HG03066 (cell line): ENCODE results near the gene FIG4.
"Not testable (repeated sequence)": the region's sequence is repeated elsewhere in the genome, so short reads cannot be mapped to it uniquely, and the experiment has no call there.

Source experiments
- ATAC-seq: cut with Tn5 transposase; IDR thresholded peaks from one replicate; pipeline ENCODE4 v1.9.1; 2021; ENCODE audit warnings: low read depth; ENCODE audit not compliant: unreplicated experiment

FIG4 gene

GRCh38 chr6:109701774-109702173, 10.7 kb downstream of the FIG4 start:
- no peak for ATAC-seq

DNA sequence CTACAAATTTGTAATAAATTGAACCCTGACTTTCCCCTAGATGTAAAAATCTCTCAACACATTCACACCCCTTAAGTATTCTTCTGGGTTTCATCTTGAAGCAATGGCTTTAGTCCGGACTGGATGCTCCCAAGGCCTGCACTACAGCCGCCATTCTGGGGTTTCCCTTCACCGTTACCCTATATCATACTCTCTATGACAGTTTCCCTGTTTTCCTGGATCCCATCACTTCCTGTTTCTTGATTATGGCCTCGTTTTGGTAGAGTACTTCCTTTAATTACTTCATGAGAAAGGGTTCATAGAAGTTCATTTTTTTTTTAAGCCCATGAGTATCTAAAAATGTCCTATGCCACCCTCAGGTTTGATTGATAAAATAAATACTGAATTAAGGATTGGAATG, 11.7 kb downstream of the FIG4 start:
- ATAC-seq, result no peak

- peak; percentile 91 for ATAC-seq
Measured at GRCh38 chr6:109705258-109705657, 14.2 kb downstream of the FIG4 start.

GRCh38 chr6:109706513-109706912, 15.4 kb downstream of the FIG4 start:
- no peak for ATAC-seq

DNA sequence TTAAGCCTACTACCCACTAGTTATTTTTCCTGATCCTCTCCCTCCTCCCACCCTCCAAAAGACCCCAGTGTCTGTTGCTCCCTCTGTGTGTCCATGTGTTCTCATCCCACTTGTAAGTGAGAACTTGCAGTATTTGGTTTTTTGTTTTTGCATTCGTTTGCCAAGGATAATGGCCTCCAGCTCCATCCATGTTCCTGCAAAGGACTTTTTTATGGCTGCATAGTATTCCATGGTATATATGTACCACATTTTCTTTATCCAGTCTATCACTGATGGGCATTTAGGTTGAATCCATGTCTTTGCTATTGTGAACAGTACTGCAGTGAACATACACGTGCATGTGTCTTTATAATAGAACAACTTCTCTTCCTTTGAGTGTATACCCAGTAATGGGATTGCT, 17.0 kb downstream of the FIG4 start:
- not testable (repeated sequence) for ATAC-seq

- ATAC-seq, result no peak
Measured at GRCh38 chr6:109713097-109713496, 22.0 kb downstream of the FIG4 start.

DNA sequence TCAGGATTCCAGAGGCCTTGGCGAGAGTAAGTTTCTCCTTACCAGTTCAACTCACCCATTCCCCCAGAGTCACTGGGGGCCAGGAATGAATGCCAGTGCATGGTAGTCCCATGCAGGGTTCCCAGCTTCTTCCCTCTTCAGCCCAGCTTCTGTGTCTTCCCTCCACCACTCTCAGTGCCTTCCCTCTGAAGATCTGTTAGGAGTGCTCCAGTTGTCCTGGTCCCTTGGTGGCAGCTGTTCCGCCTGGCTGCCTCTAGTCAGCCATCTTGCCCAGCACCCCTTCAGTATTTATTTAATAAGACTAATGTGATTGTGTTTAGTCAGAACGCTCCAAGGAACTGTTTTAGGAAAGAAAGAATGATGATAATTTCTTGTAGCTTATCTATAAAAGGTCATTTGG, 23.1 kb downstream of the FIG4 start:
- ATAC-seq, result no peak

- no peak for ATAC-seq
Measured at GRCh38 chr6:109714611-109715010, 23.5 kb downstream of the FIG4 start.

DNA sequence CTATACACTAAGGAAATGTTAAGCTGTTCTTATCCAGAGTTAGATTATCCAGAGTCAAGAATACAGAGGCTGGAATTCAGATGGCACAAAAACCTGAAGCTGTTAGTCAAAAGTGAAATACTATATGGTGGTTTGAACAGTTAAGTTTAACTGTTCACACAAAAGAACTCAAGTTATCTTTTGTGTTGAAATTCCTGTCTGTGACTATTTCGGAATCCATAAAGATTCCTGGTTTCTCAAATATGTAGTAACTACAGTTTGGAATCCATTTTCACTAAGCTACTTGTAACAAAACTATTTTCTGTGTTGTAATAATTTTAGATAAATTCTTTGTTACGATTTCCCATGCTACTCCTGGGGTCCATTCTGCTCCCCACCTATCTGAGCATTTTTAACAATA, 24.5 kb downstream of the FIG4 start:
- no peak for ATAC-seq

GRCh38 chr6:109717971-109718370, 26.9 kb downstream of the FIG4 start:
- ATAC-seq, result no peak

- no peak for ATAC-seq
Measured at GRCh38 chr6:109718991-109719390, 27.9 kb downstream of the FIG4 start.

GRCh38 chr6:109720311-109720710, 29.2 kb downstream of the FIG4 start:
- no peak for ATAC-seq

GRCh38 chr6:109722011-109722410, 30.9 kb downstream of the FIG4 start:
- ATAC-seq, result no peak

DNA sequence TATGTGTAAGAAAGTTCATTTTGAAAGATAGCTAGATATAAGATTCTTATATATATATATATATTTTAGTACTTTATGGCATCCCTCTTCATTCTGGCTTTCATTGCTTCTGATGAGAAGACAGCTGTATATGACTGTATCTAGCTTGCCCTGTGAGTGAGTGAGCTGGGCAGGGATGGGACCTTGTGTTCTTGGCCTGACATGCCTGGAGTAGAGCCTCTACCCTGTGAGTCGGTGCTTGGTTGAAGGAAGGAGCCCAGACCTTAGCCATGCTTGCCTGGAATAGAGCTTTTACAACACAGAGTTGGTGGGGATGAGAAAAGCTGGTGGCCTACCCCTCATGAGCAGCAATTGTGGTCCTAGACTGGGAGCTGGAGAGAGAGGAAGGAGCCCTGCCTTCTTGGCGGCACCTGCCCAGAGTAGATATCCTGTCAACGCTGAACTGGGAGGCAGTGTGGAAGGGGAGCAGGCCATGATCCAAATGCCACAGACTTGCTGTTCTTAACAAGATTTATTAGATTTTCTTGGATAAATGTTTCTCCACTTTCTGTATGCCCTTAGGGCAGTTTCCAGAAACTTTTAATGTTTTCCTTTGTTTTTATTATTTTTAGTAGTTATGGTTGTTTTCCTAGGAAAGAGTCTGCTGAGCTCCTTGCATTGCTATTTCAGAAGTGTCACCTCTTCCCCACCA, 31.6 kb downstream of the FIG4 start:
- no peak for ATAC-seq

DNA sequence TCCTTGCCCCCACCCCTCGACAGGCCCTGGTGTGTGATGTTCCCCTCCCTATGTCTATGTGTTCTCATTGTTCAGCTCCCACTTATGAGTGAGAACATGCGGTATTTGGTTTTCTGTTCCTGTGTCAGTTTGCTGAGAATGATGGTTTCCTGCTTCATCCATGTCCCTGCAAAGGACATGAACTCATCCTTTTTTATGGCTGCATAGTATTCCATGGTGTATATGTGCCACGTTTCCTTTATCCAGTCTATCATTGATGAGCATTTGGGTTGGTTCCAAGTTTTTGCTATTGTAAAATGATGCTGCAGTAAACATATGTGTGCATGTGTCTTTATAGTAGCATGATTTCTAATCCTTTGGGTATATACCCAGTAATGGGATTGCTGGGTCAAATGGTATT, 34.2 kb downstream of the FIG4 start:
- not testable (repeated sequence) for ATAC-seq

DNA sequence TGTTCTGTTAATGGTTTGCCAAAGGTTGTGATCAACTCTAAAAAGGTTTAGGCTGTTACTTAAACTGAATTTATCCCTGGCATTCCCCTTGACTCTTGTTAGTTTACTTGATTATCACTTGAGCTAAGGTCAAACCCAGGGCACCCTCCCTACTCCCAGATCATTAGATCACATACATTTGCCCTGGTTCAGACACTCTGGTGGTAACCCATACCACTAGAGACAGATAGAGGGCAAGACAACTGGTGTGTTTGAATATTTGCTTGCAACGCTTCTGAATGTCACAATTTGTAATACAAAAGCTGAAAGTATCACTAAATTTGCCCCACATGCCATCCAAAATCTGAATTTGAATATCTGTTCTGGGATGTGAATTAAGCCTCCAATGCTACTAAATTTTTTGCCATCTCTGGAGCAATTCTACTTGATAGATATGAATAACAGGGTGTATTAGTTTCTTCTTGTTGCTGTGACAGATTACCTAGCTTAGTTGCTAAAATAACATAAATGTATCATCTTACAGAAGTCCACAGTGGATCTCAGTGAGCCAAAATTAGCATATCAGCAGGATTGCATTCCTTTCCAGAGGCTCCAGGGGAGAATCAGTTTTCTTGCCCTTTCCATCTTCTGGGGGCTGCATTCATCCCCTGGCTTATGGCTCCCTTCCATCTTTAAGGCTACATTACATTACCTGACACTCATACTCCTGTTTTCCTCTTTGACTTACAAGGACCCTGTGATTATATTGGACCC, 45.4 kb downstream of the FIG4 start:
- ATAC-seq, result no peak

DNA sequence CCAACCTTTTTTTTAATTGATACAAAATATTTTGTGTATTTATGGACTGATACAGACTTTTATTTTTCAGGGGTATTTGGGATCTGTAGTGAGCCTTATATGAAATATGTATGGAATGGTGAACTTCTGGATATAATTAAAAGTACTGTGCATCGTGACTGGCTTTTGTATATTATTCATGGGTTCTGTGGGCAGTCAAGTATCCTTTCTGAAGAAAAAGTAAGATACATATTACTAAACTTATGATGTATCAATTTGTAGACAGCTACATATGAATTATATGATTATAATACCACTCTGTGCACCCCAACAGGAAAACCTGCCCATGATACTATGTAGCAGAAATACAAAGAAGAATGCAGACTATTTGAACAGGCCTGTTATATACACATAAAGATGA, 47.2 kb downstream of the FIG4 start:
- no peak for ATAC-seq

- no peak for ATAC-seq
Measured at GRCh38 chr6:109738667-109739066, 47.6 kb downstream of the FIG4 start.

- ATAC-seq, result no peak
Measured at GRCh38 chr6:109739686-109740085, 48.6 kb downstream of the FIG4 start.

DNA sequence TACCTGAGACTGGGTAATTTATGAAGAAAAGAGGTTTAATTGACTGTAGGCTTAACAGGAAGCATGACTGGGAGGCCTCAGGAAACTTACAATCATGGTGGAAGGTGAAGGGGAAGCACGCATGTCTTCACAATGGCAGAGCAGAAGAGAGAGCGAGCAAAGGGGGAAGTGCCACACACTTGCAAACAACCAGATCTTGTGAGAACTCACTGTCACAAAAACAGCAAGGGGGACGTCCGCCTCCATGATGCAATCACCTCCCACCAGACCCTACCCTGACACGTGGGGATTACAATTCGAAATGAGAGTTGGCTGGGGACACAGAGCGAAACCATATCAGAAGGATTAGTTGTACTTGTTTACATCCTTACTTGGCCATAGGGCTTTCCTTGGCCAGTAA, 49.7 kb downstream of the FIG4 start:
- no peak for ATAC-seq

- ATAC-seq, result no peak
Measured at GRCh38 chr6:109743739-109744138, 52.6 kb downstream of the FIG4 start.

DNA sequence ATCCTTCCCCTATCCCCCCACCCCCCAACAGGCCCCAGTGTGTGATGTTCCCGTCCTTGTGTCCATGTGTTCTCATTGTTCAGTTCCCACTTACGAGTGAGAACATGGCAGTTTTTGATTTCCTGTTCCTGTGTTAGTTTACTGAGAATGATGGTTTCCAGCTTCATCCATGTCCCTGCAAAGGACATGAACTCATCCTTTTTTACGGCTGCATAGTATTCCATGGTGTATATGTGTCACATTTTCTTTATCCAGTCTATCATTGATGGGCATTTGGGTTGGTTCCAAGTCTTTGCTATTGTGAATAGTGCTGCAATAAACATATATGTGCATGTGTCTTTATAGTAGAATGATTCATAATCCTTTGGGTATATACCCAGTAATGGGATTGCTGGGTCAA, 53.7 kb downstream of the FIG4 start:
- not testable (repeated sequence) for ATAC-seq
